GM21619 (cell line): ENCODE data around the gene PRR36.
"Not testable (repeated sequence)": the region's sequence is repeated elsewhere in the genome, so short reads cannot be mapped to it uniquely, and the experiment has no call there.

ENCODE experiments used
- ATAC-seq: cut with Tn5 transposase; IDR thresholded peaks from one replicate; pipeline ENCODE4 v1.9.1; 2021; ENCODE audit not compliant: unreplicated experiment

The PRR36 gene

GRCh38 chr19:7861619-7862412 is 12.4 kb downstream of the PRR36 start:
- ATAC-seq, result no peak

- ATAC-seq, result no peak
Measured at GRCh38 chr19:7860714-7861618, 13.2 kb downstream of the PRR36 start.

DNA sequence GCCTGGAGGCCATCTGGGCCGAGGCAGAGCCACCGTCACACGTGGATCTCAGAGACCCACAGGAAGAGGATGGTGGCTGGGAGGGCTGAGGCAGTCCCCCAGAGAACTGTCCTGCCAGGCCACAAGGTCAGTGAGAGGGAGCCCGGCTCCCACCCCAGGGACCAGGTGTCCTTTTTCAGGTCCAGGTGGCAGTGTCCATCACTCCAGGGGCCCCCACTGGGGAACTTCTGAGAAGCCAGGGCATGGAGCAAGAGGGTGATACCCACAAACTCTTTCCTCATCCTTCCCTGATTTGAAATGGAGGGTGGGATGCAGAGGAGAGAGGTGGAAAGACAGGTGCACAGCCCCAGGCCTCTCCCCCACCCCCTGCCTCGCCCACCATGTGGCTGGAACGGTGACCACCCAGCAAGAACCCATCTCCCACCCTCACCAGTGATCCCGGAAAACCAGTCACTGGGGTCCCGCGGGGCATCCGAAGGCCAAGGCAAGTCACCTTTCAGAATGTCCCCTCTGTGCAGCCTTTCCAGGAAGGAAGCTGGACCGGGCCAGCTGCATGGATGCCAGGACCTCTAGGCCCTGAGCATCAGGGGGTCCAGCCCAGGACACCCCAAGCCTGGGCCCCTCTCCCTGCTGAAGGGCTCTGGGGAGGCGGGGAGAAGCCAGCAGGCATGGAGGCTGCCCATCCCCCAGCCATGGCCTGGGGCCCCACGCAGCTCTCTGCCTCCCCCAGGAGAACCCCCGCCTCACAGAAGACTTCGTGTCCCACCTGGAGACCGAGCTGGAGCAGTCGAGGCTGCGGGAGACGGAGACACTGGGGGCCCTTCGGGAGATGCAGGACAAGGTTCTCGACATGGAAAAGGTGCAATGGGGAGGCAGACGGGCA is 14.1 kb downstream of the PRR36 start:
- ATAC-seq, result no peak

DNA sequence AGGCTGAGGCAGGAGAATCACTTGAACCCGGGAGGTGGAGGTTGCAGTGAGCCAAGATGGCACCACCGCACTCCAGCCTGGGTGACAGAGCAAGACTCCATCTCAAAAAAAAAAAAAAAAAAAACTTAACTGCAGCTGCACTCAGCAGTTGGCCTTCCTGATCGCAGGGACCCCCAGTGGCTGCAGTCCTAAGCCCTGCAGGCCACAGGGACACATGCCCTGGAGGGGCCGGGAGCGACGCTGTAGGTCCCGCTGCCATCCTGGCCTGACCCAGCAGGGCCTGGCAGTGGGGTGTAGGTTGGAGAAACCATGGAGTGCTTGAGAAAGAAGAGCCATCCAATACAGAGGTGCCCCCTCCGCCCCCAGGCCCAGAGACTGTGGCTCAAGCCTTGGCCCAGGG is 15.1 kb downstream of the PRR36 start:
- ATAC-seq, result not testable (repeated sequence)

GRCh38 chr19:7858109-7858770 is 15.9 kb downstream of the PRR36 start:
- ATAC-seq, result no peak

GRCh38 chr19:7857727-7858108 is 16.5 kb downstream of the PRR36 start:
- no peak for ATAC-seq

DNA sequence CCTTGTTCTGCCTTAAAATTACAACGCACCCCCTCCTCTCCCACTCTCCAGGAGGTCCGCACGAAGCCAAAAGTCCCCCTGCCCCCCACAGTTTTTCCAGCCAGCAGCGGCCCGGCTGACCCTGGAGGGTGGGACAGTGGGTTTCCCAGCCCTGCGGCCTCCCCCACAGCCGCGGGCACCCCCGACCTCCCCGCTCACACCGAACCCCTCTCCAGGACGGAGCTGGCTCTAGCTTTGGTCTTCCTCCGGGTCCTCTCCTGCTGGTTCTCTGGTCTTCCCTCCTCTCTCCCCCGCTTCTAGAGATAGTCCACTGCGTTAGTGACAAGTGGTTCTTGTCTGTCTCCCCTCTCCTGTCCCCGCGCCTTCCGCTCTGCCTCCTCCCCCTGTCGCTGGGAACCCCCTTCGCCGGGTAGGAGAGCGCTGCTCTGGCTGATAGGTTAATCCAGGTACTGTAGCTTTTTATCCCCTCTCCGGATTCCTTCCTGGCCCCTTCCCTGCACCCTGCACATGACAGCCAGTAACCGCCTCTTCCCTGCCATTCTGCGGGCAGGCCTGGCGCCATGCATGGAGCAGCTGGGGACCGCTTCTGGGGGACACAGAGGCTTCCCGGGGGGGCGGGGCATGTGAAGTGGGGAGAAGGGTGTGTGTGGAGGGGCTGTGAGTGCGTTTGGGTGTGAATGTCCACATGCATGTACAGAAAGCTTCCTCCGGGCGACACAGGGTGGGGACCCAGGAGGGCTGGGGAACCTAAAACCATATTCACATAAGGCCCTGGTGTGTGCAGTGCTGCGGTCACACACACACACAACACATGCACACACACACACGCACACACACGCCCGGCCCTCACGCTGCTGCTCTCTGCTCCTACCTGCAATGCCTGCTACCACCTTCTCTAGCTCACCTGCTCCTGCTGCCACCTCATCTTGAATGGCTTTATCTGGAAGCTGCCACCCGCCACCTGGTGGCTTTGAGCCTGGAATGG is 17.2 kb downstream of the PRR36 start:
- no peak for ATAC-seq

DNA sequence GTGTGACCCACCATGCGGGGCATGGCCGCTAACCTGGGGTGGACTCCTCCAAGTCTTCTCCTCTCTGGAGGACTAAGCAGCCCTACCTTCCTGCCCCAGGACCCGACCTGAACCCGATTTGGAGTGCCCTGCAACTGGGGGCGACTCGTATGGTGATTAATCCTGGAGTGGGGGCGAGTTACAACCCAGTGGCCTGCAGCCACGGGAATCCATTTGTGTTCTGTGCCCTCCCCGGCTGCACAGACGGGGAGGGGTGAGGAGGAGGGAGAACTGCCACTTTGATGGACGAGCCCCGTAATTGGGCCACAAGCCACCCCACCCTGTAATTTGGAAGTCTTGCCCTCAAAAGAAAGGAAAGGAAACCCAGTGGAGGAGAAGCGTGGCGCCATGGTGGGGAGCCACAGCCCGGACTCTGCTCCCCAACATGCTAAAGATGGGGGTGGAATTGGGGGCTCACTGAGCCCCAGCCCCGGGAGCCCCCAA is 18.0 kb downstream of the PRR36 start:
- ATAC-seq, result no peak

DNA sequence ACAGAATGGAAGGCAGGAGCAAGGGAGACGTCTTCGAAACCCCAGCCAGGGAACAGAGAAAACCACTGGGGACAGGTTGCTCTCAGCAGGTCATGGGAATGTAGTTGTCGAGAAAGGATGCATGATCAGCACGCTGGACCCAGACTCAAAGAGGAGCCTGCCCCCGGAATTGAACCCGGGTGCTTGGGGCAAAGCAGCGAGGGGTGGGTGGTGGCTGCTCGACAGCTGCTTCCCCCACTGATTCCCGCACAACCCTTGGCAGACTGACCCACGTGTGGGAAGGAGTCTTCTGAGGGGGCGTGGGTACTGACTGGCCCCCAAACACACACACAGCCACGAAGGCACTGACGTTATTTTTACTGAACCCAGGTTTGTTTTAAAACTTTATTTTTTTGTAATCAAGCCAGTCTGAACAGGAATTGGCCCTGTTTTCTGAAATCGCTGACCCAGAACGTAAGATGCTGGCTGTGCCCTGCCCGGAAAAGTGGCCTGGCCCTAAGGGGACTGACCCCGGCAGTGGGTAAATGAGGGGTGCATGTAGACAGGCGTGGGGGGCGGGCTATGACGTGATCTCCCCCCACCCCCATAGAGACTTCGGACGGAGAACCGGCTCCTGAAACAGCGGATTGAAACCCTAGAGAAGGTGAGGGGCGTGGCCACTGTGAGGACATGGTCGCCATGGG is 18.6 kb downstream of the PRR36 start:
- ATAC-seq, result no peak

DNA sequence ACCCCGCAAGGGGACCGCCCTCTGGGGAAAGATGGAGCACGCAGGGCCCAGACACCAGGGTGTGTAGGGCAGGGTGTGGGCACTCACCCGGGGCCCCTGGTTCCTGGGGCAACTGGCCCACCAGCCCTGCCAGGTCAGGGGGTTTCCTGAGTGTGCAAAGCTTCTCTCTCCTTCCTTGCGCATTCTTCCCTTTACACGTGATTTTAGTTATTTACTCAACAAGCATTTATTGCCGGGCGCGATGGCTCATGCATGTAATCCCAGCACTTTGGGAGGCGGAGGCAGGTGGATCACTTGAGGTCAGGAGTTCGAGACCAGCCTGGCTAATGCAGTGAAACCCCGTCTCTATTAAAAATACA is 20.4 kb downstream of the PRR36 start:
- ATAC-seq, result no peak

- ATAC-seq, result no peak
Measured at GRCh38 chr19:7852851-7853769, 21.1 kb downstream of the PRR36 start.

GRCh38 chr19:7851623-7852500 is 22.3 kb downstream of the PRR36 start:
- no peak for ATAC-seq

- ATAC-seq, result no peak
Measured at GRCh38 chr19:7850945-7851622, 23.1 kb downstream of the PRR36 start.

GRCh38 chr19:7850000-7850813 is 24.0 kb downstream of the PRR36 start:
- ATAC-seq, result no peak

- no peak for ATAC-seq
Measured at GRCh38 chr19:7849631-7849999, 24.6 kb downstream of the PRR36 start.
